BJ (cell line): Measurements from ENCODE around the gene TMEM132C. TPM values are rescaled to one million over a fixed set of nuclear protein-coding genes. Genes with fewer than 3 reads are reported as not detected.

Source experiments
- CTCF ChIA-PET: fragments of 350-600 bp; formaldehyde crosslinking; extraction: SDS; loops from one replicate; lab custom pipeline; 2021; ENCODE audit warnings: antibody characterized with exemption, inconsistent platforms; lab: Yijun Ruan, JAX
- POLR2A ChIA-PET: fragments of 300-600 bp; sonication (Branson Sonifier 250); formaldehyde crosslinking; extraction: SDS; loops from one replicate; lab custom pipeline; 2021; ENCODE audit warnings: antibody characterized with exemption; lab: Charles Lee
- DNase-seq: peaks from one replicate; pipeline ENCODE4 v3.0.0-alpha.2; 2011; ENCODE audit warnings: low read depth
- H3K27me3 ChIP-seq: 2 replicates; pipeline ENCODE4 v1.6.0; 2011; ENCODE audit warnings: low read length; ENCODE audit not compliant: control insufficient read depth, insufficient read depth
- H3K36me3 ChIP-seq: 2 replicates; pipeline ENCODE4 v1.5.1; 2011; ENCODE audit warnings: low read length; ENCODE audit not compliant: control insufficient read depth, insufficient read depth
- H3K4me3 ChIP-seq: 2 replicates; pipeline ENCODE4 v1.5.1; 2011; ENCODE audit warnings: low read depth, mild to moderate bottlenecking, control low read depth, low read length
- polyA plus RNA-seq: library from polyadenylated mRNA; depleted of rRNA; stranded (reverse); fragments of >200 nt; gene quantifications from 2 replicates; pipeline ENCODE4 v1.2.3, GENCODE V29; 2011
- TF ChIP-seq, protein P1 (sequence below): IDR thresholded peaks from 2 replicates; pipeline ENCODE4 v1.5.1; 2011; ENCODE audit warnings: low read depth, mild to moderate bottlenecking, control low read depth, inconsistent platforms, low read length, moderate library complexity; ENCODE audit not compliant: insufficient read depth

Gene TMEM132C
- polyA plus RNA-seq, 1 experiment = not detected

DNA sequence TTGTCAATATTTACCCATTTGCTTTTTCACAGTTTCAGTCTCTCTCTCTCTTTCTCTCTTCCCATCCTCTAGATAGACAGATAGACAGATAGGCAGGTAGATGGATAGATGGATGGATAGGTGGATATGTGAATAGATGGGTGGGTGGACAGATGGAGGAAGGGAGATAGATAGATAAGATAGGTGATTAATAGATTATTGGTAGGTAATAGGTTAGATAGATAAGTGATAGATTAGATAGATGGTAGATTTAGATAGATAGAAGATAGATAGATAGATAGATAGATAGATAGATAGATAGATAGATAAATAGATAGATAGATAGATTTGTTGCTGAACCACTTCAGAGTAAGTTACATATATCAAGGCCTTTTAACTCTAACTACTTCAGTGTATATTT, 408.6 kb downstream of the TMEM132C start:
- POLR2A ChIA-PET = no interaction called here
- Histone ChIP-seq H3K36me3 (no peaks in the 10 kb centered on the region), H3K4me3 (no peak overlapping the region), H3K27me3 (no peaks in the 10 kb centered on the region)
- TF ChIP-seq, protein P1, sequence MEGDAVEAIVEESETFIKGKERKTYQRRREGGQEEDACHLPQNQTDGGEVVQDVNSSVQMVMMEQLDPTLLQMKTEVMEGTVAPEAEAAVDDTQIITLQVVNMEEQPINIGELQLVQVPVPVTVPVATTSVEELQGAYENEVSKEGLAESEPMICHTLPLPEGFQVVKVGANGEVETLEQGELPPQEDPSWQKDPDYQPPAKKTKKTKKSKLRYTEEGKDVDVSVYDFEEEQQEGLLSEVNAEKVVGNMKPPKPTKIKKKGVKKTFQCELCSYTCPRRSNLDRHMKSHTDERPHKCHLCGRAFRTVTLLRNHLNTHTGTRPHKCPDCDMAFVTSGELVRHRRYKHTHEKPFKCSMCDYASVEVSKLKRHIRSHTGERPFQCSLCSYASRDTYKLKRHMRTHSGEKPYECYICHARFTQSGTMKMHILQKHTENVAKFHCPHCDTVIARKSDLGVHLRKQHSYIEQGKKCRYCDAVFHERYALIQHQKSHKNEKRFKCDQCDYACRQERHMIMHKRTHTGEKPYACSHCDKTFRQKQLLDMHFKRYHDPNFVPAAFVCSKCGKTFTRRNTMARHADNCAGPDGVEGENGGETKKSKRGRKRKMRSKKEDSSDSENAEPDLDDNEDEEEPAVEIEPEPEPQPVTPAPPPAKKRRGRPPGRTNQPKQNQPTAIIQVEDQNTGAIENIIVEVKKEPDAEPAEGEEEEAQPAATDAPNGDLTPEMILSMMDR = no peak
- no peak for DNase-seq
- CTCF ChIA-PET = no interaction called here

DNA sequence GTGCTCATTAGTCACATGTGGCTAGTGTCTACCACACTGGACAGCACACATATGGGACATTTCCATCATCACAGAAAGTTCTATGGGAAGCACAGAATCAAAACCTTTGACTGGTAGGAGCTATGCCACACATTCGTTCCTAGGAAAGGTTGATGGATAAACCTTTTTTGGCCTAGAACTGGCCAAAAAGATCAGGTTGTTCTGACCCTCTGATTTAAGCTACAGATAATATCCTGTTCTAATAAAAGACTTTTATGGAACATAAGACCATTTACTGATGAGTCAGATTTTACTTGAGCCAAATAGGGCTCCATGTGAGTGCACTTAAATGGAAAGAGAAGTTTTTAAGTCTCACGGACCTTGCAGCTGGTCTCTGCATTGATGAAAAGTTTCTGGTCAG, 413.6 kb downstream of the TMEM132C start:
- TF ChIP-seq, protein P1 = no peak
- Histone ChIP-seq H3K36me3 (no peaks in the 10 kb centered on the region), H3K4me3 (no peak overlapping the region), H3K27me3 (no peaks in the 10 kb centered on the region)
- POLR2A ChIA-PET = no interaction called here
- no peak for DNase-seq
- CTCF ChIA-PET = interaction anchor here (1.6 kb wide), 1 partner anchor 11 kb away, joined by 3 read pairs; no protein-coding TSS in a partner anchor

DNA sequence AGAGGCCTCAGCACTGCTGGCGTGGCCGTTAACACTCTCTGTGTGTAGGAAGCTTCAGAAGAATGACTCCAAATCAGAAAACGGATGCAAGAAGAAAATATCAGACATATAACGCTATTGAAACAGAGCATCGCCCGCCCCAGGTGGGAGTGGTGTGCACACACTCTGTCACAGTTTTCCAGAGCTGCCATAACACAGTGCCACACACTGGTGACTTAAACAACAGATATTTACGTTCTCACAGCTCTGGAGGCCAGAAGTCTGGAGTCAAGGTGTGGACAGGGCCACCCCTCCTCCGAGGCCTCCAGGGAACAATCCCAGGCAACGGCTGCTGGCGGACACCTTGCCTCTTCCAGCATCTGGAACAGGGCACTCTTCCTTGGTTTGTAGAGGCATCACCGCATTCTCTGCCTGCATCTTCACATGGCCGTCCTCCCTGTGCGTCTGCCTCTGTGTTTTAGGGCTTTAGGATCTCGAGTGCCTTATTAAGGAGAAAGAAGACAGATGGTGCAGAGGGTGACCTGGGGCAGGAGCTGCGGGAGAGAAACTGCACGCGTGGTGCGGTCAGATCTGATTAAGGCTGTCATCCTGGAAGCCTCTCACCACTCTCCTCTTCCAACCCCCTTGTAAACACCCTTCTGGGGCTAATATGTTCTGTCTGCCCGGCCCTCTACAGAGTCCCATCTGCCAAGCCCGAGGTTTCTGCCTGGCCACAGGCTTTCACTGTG, 415.7 kb downstream of the TMEM132C start:
- no peak for DNase-seq
- H3K27me3 ChIP-seq = no peaks in the 10 kb centered on the region
- H3K36me3 ChIP-seq = no peaks in the 10 kb centered on the region
- ChIA-PET CTCF (no interaction called here), POLR2A (no interaction called here)
- H3K4me3 ChIP-seq = no peak overlapping the region
- TF ChIP-seq, protein P1 = no peak

DNA sequence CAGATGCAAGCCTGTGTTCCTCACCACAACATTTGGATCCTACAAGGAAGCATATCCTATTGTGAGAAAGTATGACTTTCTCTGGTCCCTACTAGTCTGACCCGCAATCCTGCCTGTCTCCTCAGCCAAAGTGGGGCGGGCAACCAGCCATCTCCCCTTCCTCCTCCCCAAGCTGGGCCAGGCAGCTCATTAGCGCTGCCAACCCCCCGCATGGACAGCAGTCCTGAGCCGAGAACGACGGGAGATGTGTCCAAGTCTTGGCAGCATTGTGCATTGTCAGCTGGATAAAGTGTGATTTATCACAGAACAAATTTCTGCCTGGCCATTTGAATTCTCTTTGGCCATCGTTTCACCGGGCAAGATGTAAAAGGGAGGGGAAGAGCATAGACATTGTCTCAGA, 417.4 kb downstream of the TMEM132C start:
- ChIA-PET POLR2A (no interaction called here), CTCF (no interaction called here)
- DNase-seq = no peak
- H3K36me3 ChIP-seq = no peaks in the 10 kb centered on the region
- H3K27me3 ChIP-seq = no peaks in the 10 kb centered on the region
- TF ChIP-seq, protein P1 = no peak
- H3K4me3 ChIP-seq = no peak overlapping the region

DNA sequence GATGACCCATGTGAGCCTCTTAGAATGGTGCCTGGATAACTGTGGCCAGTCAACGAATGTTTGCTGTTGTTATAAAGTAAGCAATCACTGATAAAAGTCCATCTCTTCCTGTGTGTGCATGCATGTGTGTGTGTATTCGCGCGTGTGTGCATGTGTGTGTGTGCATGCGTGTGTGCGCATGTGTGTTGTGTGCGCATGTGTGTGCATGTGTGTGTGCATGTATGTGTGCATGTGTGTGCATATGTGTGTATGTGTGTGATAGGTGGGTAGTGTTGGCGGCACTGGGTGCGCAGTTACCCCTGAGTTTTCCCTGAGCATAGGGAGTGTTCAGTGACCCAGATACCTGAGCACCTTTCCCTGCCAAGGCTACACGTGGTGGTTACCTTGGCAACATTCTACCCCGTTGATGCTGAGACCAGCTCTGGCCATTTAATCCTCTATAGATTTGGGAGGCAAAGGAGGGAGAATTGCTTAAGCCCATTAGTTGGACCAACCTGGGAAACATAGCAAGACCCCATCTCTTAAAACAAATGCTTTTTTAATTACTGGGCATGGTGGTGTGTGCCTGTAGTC, 419.0 kb downstream of the TMEM132C start:
- Histone ChIP-seq H3K27me3 (no peaks in the 10 kb centered on the region), H3K4me3 (no peak overlapping the region), H3K36me3 (no peaks in the 10 kb centered on the region)
- CTCF ChIA-PET = interaction anchor here (0.6 kb wide), 1 partner anchor 996 kb away, joined by 3 read pairs; no protein-coding TSS in a partner anchor
- TF ChIP-seq, protein P1 = no peak
- DNase-seq = no peak
- POLR2A ChIA-PET = no interaction called here
